Stomach (tissue), 4 donors: ENCODE measurements around the gene KIF6.

Experiments
- EP300 ChIP-seq: sonication (generic); formaldehyde crosslinking; IDR thresholded peaks from one replicate; pipeline ENCODE4 v1.6.1; 2017; ENCODE audit warnings: antibody characterized with exemption
- POLR2A ChIP-seq, 4 donors: fragments of 450-650 bp; IDR thresholded peaks; one replicate each; pipeline ENCODE4 v1.6.1; 2016; ENCODE audit warnings: antibody characterized with exemption in 4 of 4, control low read depth in 2 of 4, mild to moderate bottlenecking in 1 of 4, moderate library complexity in 1 of 4
- POLR2AphosphoS5 ChIP-seq, 3 donors: sonication (generic); formaldehyde crosslinking; IDR thresholded peaks; one replicate each; pipeline ENCODE4 v1.6.1; 2016; ENCODE audit warnings: antibody characterized with exemption in 3 of 3
- TF ChIP-seq, protein P1 (sequence below), 7 experiments: fragments of 450-650 bp in 4 of 7; fragments of 200-600 bp in 3 of 7; sonication (generic) in 3 of 7; IDR thresholded peaks; one replicate each; pipeline ENCODE4 v1.5.1; 2016 to 2019; ENCODE audit warnings: antibody characterized with exemption in 7 of 7, control low read depth in 2 of 7, mild to moderate bottlenecking in 1 of 7

DNA sequence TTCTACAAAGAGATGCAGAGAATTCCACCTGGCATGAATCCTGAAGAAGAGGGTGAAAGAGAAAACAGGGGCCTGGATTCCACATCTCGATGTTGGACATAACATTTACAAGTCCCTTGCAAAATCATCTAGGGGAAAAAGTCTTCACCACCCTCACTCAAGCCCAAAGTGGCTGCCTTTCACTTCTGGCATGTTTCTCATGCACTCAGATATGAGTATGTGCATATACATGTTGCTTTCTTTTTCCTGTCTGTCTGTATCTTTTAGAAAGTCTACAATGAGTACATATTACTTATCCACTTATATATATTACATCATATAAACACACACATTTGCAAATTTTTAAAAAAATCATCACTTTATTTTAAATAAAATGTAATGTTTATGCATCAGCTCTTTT, 159.3 kb downstream of the KIF6 start:
- TF ChIP-seq, protein P1, sequence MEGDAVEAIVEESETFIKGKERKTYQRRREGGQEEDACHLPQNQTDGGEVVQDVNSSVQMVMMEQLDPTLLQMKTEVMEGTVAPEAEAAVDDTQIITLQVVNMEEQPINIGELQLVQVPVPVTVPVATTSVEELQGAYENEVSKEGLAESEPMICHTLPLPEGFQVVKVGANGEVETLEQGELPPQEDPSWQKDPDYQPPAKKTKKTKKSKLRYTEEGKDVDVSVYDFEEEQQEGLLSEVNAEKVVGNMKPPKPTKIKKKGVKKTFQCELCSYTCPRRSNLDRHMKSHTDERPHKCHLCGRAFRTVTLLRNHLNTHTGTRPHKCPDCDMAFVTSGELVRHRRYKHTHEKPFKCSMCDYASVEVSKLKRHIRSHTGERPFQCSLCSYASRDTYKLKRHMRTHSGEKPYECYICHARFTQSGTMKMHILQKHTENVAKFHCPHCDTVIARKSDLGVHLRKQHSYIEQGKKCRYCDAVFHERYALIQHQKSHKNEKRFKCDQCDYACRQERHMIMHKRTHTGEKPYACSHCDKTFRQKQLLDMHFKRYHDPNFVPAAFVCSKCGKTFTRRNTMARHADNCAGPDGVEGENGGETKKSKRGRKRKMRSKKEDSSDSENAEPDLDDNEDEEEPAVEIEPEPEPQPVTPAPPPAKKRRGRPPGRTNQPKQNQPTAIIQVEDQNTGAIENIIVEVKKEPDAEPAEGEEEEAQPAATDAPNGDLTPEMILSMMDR (IDR thresholded peaks at IDR 0.05) = no peak
- TF ChIP-seq POLR2A (IDR thresholded peaks at IDR 0.05) (no peak), EP300 (no peak), POLR2AphosphoS5 (IDR thresholded peaks at IDR 0.05) (no peak)
